B cell (primary cell): ENCODE data around the gene ERBB4. TPM values are rescaled to one million over a fixed set of nuclear protein-coding genes. Genes with fewer than 3 reads are reported as not detected.

Experiments
- ATAC-seq: fragments of 200-7000 bp; cut with Tn5 transposase; one replicate; pipeline ENCODE4 v1.10.0; 2021; ENCODE audit warnings: low read depth, mild to moderate bottlenecking, moderate number of reproducible peaks, moderate library complexity
- CTCF ChIA-PET: fragments of 350-600 bp; sonication (Branson Sonifier 250); formaldehyde crosslinking; loops from one replicate; lab custom pipeline; 2021; ENCODE audit warnings: antibody characterized with exemption, inconsistent platforms; lab: Charles Lee
- POLR2A ChIA-PET: fragments of 350-600 bp; sonication (Branson Sonifier 250); formaldehyde crosslinking; loops from one replicate; lab custom pipeline; 2021; ENCODE audit warnings: antibody characterized with exemption; lab: Charles Lee
- DNase-seq: peaks from one replicate; pipeline ENCODE4 v3.0.0; 2013
- H2AFZ ChIP-seq: 2 replicates; pipeline ENCODE4 v1.6.1; 2012; ENCODE audit warnings: mild to moderate bottlenecking, low read depth, low read length; ENCODE audit not compliant: insufficient read depth, poor library complexity, severe bottlenecking
- H3K27ac ChIP-seq, 2 donors: 1 replicate in 1 of 2; 2 replicates in 1 of 2; pipeline ENCODE4 v1.5.1; 2012 to 2013; ENCODE audit warnings: low read length in 2 of 2, mild to moderate bottlenecking in 2 of 2, moderate library complexity in 1 of 2
- H3K27me3 ChIP-seq, 4 experiments: fragments of 200-600 bp in 1 of 4; sonication (generic) in 1 of 4; replicated peaks in 1 of 4; 1 replicate in 2 of 4; 2 replicates in 2 of 4; pipeline versions ENCODE4 v1.6.1 to v1.7.0; 2013 to 2016; ENCODE audit warnings: low read length in 3 of 4, mild to moderate bottlenecking in 2 of 4, mixed read lengths in 1 of 4, moderate library complexity in 1 of 4; ENCODE audit not compliant: insufficient read depth in 4 of 4, control insufficient read depth in 3 of 4; ENCODE audit errors: control extremely low read depth in 1 of 4
- H3K36me3 ChIP-seq, 2 experiments: replicated peaks in 1 of 2; 1 replicate in 1 of 2; 2 replicates in 1 of 2; pipeline versions ENCODE4 v1.6.1 to v1.7.1; 2013; ENCODE audit warnings: low read length in 1 of 2; ENCODE audit not compliant: insufficient read depth in 2 of 2, control insufficient read depth in 1 of 2; ENCODE audit errors: control extremely low read depth in 1 of 2, extremely low read depth in 1 of 2
- H3K4me1 ChIP-seq, 2 donors: fragments of 200-600 bp in 1 of 2; sonication (generic) in 1 of 2; 1 replicate in 1 of 2; 2 replicates in 1 of 2; pipeline versions ENCODE4 v1.5.1 to v1.6.1; 2013 to 2017; ENCODE audit warnings: low read length in 2 of 2; ENCODE audit not compliant: control insufficient read depth in 2 of 2, insufficient read depth in 2 of 2
- H3K4me2 ChIP-seq: replicated peaks from 2 replicates; pipeline ENCODE3; 2012; ENCODE audit warnings: mild to moderate bottlenecking, low read depth, low read length; ENCODE audit not compliant: poor library complexity, severe bottlenecking
- H3K4me3 ChIP-seq, 5 experiments: fragments of 200-600 bp in 1 of 5; sonication (generic) in 1 of 5; 1 replicate in 3 of 5; 2 replicates in 2 of 5; pipeline versions ENCODE4 v1.5.1 to v1.7.0; 2011 to 2016; ENCODE audit warnings: low read length in 4 of 5, mild to moderate bottlenecking in 4 of 5, low read depth in 2 of 5, control low read depth in 1 of 5, moderate library complexity in 1 of 5; ENCODE audit not compliant: insufficient read depth in 1 of 5; ENCODE audit errors: control extremely low read depth in 1 of 5, extremely low read depth in 1 of 5
- H3K79me2 ChIP-seq: fragments of 200-600 bp; sonication (generic); one replicate; pipeline ENCODE4 v1.6.0; 2016; ENCODE audit warnings: low read length; ENCODE audit not compliant: control insufficient read depth, insufficient read depth
- H3K9ac ChIP-seq: fragments of 200-600 bp; sonication (generic); 2 replicates; pipeline ENCODE4 v1.6.1; 2017; ENCODE audit warnings: mild to moderate bottlenecking, low read length, moderate library complexity
- H3K9me3 ChIP-seq, 3 donors: one replicate each; pipeline versions ENCODE4 v1.6.1 to v1.7.1; 2013; ENCODE audit warnings: low read length in 2 of 3; ENCODE audit not compliant: control insufficient read depth in 2 of 3, insufficient read depth in 1 of 3; ENCODE audit errors: control extremely low read depth in 1 of 3
- H4K20me1 ChIP-seq: 2 replicates; pipeline ENCODE4 v1.6.0; 2012; ENCODE audit warnings: mild to moderate bottlenecking, low read length; ENCODE audit not compliant: insufficient read depth, control insufficient read depth, poor library complexity, severe bottlenecking
- H3K27ac Mint-ChIP-seq: one replicate; pipeline ENCODE4 v1.8.0; 2021; ENCODE audit warnings: mixed read lengths
- H3K27me3 Mint-ChIP-seq: one replicate; pipeline ENCODE4 v1.8.0; 2021; ENCODE audit warnings: mixed read lengths
- H3K4me1 Mint-ChIP-seq: one replicate; pipeline ENCODE4 v1.8.0; 2021; ENCODE audit warnings: mixed read lengths
- H3K4me3 Mint-ChIP-seq: one replicate; pipeline ENCODE4 v1.8.0; 2021; ENCODE audit warnings: mixed read lengths
- H3K9me3 Mint-ChIP-seq: one replicate; pipeline ENCODE4 v1.8.0; 2022; ENCODE audit warnings: mixed read lengths; ENCODE audit not compliant: insufficient read depth
- EZH2 ChIP-seq: IDR thresholded peaks from 2 replicates; pipeline ENCODE4 v1.6.1; 2012; ENCODE audit warnings: borderline replicate concordance, low read depth, mild to moderate bottlenecking, moderate library complexity, low read length; ENCODE audit not compliant: insufficient read depth, poor library complexity, severe bottlenecking
- WGBS: methylation state at CpG from one replicate; pipeline ENCODE4 v1.1.5; 2013; ENCODE audit warnings: missing lambda C conversion rate; ENCODE audit not compliant: insufficient coverage; 5-methylcytosine and 5-hydroxymethylcytosine counted together
- intact Hi-C: fragments of 100-400 bp; cut with micrococcal nuclease; formaldehyde crosslinking; loops from one replicate; pipeline ENCODE4 v1.10.0; 2022
- polyA plus RNA-seq: library from polyadenylated mRNA; depleted of rRNA; stranded (reverse); fragments of >200 nt; gene quantifications from 2 replicates; pipeline ENCODE4 v1.2.3, GENCODE V29; 2012
- total RNA-seq, 2 donors: library from RNA; stranded (reverse); fragments of 120-200 nt in 1 of 2; gene quantifications; 1 replicate in 1 of 2; 2 replicates in 1 of 2; pipeline versions ENCODE4 v1.2.3 to v1.2.4, GENCODE V29; 2013 to 2022
- TF ChIP-seq, protein P1 (sequence below): fragments of 200-600 bp; IDR thresholded peaks from one replicate; pipeline ENCODE4 v1.8.0; 2022; ENCODE audit warnings: antibody characterized with exemption, mild to moderate bottlenecking

ERBB4 gene
- total and polyA plus RNA-seq, 2 donors (not counting 1 experiment from before 2014, with no cell fraction given) = not detected

- Histone ChIP-seq H3K4me1 (no peaks in the 10 kb centered on the region), H4K20me1 (no peaks in the 10 kb centered on the region), H3K27me3 (no peaks in the 10 kb centered on the region), H3K9ac (no peak overlapping the region), H3K36me3 (no peaks in the 10 kb centered on the region), H3K4me3 (no peak overlapping the region), H3K4me2 (no peak overlapping the region), H3K9me3 (peaks cover 0 to 3% (median 0%) of the 10 kb centered on the region in 3 donors), H2AFZ (no peak overlapping the region), H3K27ac (no peak overlapping the region), H3K79me2 (no peaks in the 10 kb centered on the region)
- H3K27ac Mint-ChIP-seq = no peak overlapping the region
- POLR2A ChIA-PET = no interaction called here
- no peaks in the 10 kb centered on the region for H3K4me1 Mint-ChIP-seq
- intact Hi-C loops = no loop called here
- ATAC-seq (no peak), DNase-seq (no peak)
- TF ChIP-seq EZH2 = no peak
- TF ChIP-seq, protein P1, sequence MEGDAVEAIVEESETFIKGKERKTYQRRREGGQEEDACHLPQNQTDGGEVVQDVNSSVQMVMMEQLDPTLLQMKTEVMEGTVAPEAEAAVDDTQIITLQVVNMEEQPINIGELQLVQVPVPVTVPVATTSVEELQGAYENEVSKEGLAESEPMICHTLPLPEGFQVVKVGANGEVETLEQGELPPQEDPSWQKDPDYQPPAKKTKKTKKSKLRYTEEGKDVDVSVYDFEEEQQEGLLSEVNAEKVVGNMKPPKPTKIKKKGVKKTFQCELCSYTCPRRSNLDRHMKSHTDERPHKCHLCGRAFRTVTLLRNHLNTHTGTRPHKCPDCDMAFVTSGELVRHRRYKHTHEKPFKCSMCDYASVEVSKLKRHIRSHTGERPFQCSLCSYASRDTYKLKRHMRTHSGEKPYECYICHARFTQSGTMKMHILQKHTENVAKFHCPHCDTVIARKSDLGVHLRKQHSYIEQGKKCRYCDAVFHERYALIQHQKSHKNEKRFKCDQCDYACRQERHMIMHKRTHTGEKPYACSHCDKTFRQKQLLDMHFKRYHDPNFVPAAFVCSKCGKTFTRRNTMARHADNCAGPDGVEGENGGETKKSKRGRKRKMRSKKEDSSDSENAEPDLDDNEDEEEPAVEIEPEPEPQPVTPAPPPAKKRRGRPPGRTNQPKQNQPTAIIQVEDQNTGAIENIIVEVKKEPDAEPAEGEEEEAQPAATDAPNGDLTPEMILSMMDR = no peak
- 100% methylated on average over 1 of the region's 1 CpG for WGBS
- no peaks in the 10 kb centered on the region for H3K27me3 Mint-ChIP-seq
- peaks cover 2% of the 10 kb centered on the region for H3K9me3 Mint-ChIP-seq
- H3K4me3 Mint-ChIP-seq = no peak overlapping the region
- CTCF ChIA-PET = no interaction called here
Measured at GRCh38 chr2:212032032-212032431, 506.6 kb downstream of the ERBB4 start.

DNA sequence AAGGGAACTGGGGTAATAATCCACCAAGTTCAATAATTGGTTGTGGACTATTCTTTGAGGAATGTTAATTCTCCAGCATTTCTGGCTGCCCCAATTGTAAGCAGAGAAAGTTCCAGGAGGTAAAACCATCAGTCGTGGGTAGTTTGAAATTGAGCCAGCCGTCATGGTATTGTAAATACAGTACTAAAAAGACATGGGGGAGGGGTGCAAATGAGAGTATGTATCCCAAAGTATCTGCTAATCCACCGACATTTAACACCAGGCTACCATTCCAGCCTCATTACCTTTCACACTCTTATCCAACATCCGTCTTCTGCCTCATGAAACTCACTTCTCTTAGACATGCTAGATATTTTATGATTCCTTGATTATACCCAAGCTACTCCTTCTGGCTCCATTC is 507.9 kb downstream of the ERBB4 start:
- no peaks in the 10 kb centered on the region for H4K20me1 ChIP-seq
- intact Hi-C loops = no loop called here
- ChIA-PET CTCF (no interaction called here), POLR2A (no interaction called here)
- H3K4me3 Mint-ChIP-seq = no peak overlapping the region
- H3K27me3 ChIP-seq = no peaks in the 10 kb centered on the region
- H2AFZ ChIP-seq = no peak overlapping the region
- H3K4me1 Mint-ChIP-seq = no peaks in the 10 kb centered on the region
- 83% methylated on average over 1 of the region's 4 CpGs for WGBS
- H3K9ac ChIP-seq = no peak overlapping the region
- H3K27ac ChIP-seq = no peak overlapping the region
- ATAC-seq = no peak
- H3K79me2 ChIP-seq = no peaks in the 10 kb centered on the region
- H3K27me3 Mint-ChIP-seq = no peaks in the 10 kb centered on the region
- H3K4me3 ChIP-seq = no peak overlapping the region
- no peak overlapping the region for H3K27ac Mint-ChIP-seq
- H3K36me3 ChIP-seq = no peaks in the 10 kb centered on the region
- peaks cover 2% of the 10 kb centered on the region for H3K9me3 Mint-ChIP-seq
- H3K4me1 ChIP-seq = no peaks in the 10 kb centered on the region
- H3K4me2 ChIP-seq = no peak overlapping the region
- DNase-seq = no peak
- H3K9me3 ChIP-seq = no peaks in the 10 kb centered on the region
- TF ChIP-seq, protein P1 = no peak
- no peak for TF ChIP-seq EZH2
